Right lobe of liver (tissue), 6 donors: ENCODE data around the gene FHIT. TPM values are rescaled to one million over a fixed set of nuclear protein-coding genes. Genes with fewer than 3 reads are reported as not detected.

ENCODE experiments used
- ATAC-seq, 4 donors: fragments of 200-7000 bp; cut with Tn5 transposase; one replicate each; pipeline ENCODE4 v1.9.1; 2020; ENCODE audit warnings: mild to moderate bottlenecking in 4 of 4, moderate library complexity in 4 of 4
- DNase-seq, 3 donors: peaks; one replicate each; pipeline ENCODE4 v3.0.0-alpha.2; 2020
- H3K27ac ChIP-seq, 3 donors: fragments of 200-600 bp; one replicate each; pipeline ENCODE4 v1.8.0; 2022
- H3K27me3 ChIP-seq, 2 donors: fragments of 200-600 bp; one replicate each; pipeline ENCODE4 v1.8.0; 2022
- H3K36me3 ChIP-seq, 4 donors: fragments of 200-600 bp; sonication (generic) in 1 of 4; one replicate each; pipeline versions ENCODE4 v1.5.1 to v1.8.0; 2017 to 2022; ENCODE audit warnings: control low read depth in 1 of 4
- H3K4me1 ChIP-seq, 4 donors: fragments of 200-600 bp; sonication (generic) in 1 of 4; one replicate each; pipeline versions ENCODE4 v1.5.1 to v1.8.0; 2017 to 2022; ENCODE audit warnings: control low read depth in 1 of 4
- H3K4me3 ChIP-seq, 3 donors: fragments of 200-600 bp; one replicate each; pipeline ENCODE4 v1.8.0; 2022
- H3K9me3 ChIP-seq, 4 donors: fragments of 200-600 bp; sonication (generic) in 1 of 4; one replicate each; pipeline versions ENCODE4 v1.5.1 to v1.8.0; 2017 to 2022; ENCODE audit warnings: control low read depth in 1 of 4
- POLR2A ChIP-seq: fragments of 450-650 bp; IDR thresholded peaks from one replicate; pipeline ENCODE4 v1.6.1; 2017; ENCODE audit warnings: antibody characterized with exemption, mild to moderate bottlenecking
- WGBS: methylation state at CpG from one replicate; pipeline ENCODE4 v1.1.6; 2018; ENCODE audit warnings: low coverage, low lambda C conversion rate; ENCODE audit not compliant: insufficient coverage; ENCODE audit errors: missing lambda C conversion rate; 5-methylcytosine and 5-hydroxymethylcytosine counted together
- intact Hi-C, 2 donors: fragments of 100-400 bp; cut with DNase I; formaldehyde crosslinking; loops; one replicate each; pipeline versions ENCODE4 v1.11.2 to v1.14.1; 2022
- total RNA-seq, 6 experiments: library from RNA; depleted of rRNA in 2 of 6; stranded (reverse); fragments of >200 nt in 2 of 6; fragmentation: NEBNext Ultra II Directional in 3 of 6; extraction: Animal tissue kit (Norgen Biotek cat#: 25700) in 3 of 6; gene quantifications; one replicate each; pipeline versions ENCODE4 v1.1.0 to v1.2.4, GENCODE V29; 2016 to 2023
- TF ChIP-seq, protein P1 (sequence below), 4 donors: fragments of 200-600 bp in 3 of 4; fragments of 450-650 bp in 1 of 4; IDR thresholded peaks; one replicate each; pipeline versions ENCODE4 v1.5.1 to v1.8.0; 2016 to 2022; ENCODE audit warnings: antibody characterized with exemption in 4 of 4, mild to moderate bottlenecking in 2 of 4
- donor health status: DM: no; HTN: yes; CAD: no.
- donor health status: DM: no; HTN: no; CAD: no.
- donor health status: DM: no; HTN: no; CAD: no.
- donor health status: DM: no; HTN: yes; CAD: no.
- donor health status: DM: no; HTN: yes; CAD: no.

The FHIT gene
- total RNA-seq, 6 experiments from 2014 or later, result 6.6 to 11.2 (median 8.0) TPM

DNA sequence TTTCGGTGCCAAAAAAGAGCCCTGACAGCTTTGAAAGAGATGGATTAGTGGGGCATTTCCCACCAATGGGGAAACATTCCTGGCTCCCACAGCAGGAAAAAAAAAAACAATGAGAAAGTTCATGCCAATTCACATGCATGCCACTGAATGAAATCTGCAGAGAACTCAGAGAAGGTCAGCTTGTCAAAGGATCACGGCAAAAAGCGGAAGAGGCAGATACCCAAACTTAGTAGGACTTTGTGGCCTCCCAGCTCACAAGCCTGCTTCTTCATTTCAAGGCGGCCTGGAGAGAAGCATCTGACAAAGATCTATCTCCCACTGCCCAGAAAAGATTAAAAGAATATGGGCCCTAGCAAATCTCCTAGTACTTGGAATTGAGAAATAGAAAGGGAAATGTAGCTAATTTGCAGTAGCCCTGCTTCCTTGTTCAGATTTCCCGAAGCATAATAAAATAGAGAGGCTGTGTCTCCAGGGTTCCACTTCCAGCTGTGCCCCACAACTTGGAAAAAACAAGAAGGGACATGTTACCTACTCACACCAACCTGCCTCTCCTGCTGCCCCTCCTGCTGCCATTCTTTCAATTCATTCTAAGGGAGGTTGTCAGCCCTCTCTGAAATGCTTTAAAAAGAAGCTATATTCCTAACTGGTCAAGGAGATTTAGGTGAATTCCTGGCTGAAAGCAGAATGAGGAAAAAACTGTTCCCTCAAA, 170.4 kb downstream of the FHIT start:
- no peak overlapping the region for H3K27ac ChIP-seq

DNA sequence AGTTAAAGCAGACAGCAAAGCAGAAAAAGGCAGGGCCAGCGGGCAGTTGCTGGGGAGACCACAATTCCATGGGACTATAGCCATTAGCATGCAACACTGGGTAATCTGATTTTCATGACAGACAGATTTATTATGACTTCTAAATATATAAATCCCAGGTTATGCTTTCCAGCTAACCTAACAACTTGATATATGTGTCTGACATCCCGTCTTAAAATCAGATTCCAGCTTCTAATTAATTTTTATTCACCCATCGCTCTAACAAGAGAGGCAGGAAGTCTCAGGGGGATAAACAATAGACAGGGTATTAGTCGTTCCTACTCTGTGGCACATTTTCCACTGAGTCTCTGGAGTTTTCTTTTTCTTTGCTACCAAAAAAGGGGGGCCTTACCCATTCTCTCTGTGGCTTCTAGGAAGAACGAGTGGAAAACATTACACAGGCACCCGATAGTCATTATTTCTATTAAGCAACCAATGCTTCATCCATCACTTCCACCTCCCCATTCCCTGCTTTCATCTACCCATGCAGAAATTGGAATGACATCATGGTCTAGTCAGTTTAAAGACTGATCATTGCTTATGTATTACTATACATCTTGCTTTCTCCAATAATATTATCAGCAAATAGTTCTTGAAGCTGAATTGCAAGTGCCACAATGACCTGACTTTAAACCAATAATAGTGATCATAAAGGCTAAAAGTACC, 173.1 kb downstream of the FHIT start:
- ATAC-seq (no peak), DNase-seq (no peak)
- intact Hi-C loops, result no loop called here
- no peak overlapping the region for H3K27ac ChIP-seq
- no peaks in the 10 kb centered on the region for H3K36me3 ChIP-seq
- no peaks in the 10 kb centered on the region for H3K4me1 ChIP-seq
- H3K4me3 ChIP-seq, result no peak overlapping the region
- WGBS, result 76% methylated on average over 6 of the region's 6 CpGs
- H3K27me3 ChIP-seq, result no peaks in the 10 kb centered on the region
- H3K9me3 ChIP-seq, result no peaks in the 10 kb centered on the region
- TF ChIP-seq, protein P1, sequence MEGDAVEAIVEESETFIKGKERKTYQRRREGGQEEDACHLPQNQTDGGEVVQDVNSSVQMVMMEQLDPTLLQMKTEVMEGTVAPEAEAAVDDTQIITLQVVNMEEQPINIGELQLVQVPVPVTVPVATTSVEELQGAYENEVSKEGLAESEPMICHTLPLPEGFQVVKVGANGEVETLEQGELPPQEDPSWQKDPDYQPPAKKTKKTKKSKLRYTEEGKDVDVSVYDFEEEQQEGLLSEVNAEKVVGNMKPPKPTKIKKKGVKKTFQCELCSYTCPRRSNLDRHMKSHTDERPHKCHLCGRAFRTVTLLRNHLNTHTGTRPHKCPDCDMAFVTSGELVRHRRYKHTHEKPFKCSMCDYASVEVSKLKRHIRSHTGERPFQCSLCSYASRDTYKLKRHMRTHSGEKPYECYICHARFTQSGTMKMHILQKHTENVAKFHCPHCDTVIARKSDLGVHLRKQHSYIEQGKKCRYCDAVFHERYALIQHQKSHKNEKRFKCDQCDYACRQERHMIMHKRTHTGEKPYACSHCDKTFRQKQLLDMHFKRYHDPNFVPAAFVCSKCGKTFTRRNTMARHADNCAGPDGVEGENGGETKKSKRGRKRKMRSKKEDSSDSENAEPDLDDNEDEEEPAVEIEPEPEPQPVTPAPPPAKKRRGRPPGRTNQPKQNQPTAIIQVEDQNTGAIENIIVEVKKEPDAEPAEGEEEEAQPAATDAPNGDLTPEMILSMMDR (IDR thresholded peaks at IDR 0.05), result no peak
- TF ChIP-seq POLR2A, result no peak

More for the DNA sequence above, 170.4 kb downstream of the FHIT start:
- no peak for TF ChIP-seq POLR2A
- TF ChIP-seq, protein P1 (IDR thresholded peaks at IDR 0.05), result no peak
- ATAC-seq (no peak), DNase-seq (no peak)
- Histone ChIP-seq H3K4me1 (no peaks in the 10 kb centered on the region), H3K36me3 (no peaks in the 10 kb centered on the region), H3K4me3 (no peak overlapping the region), H3K9me3 (no peaks in the 10 kb centered on the region), H3K27me3 (no peaks in the 10 kb centered on the region)
- intact Hi-C loops, result no loop called here
- 75% methylated on average over 4 of the region's 5 CpGs for WGBS

DNA sequence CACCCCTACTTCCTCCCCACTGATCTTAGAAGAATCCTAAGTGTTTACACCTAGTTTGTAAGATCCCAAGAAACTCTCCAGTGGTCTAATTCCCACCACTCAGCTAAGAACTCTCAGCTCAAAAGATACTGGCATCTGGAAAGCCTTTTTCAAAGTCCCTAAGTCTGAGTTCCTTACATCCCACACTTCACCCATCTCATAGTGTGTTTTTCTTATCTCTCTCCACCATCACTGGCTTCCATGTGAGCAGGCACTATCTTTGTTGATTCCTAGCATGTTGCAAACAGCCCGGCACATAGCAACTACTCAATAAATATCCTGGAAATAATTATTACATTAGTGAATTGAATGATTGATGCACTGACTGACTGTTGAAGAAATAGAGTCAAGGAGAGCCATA, 173.7 kb downstream of the FHIT start:
- ATAC-seq, result no peak
- H3K36me3 ChIP-seq, result no peaks in the 10 kb centered on the region
- H3K27me3 ChIP-seq, result no peaks in the 10 kb centered on the region
- no peaks in the 10 kb centered on the region for H3K4me1 ChIP-seq
- DNase-seq, result no peak
- WGBS, result 92% methylated on average over 1 of the region's 1 CpG
- H3K27ac ChIP-seq, result no peak overlapping the region
- H3K4me3 ChIP-seq, result no peak overlapping the region
- TF ChIP-seq, protein P1 (IDR thresholded peaks at IDR 0.05), result no peak
- no peak for TF ChIP-seq POLR2A
- H3K9me3 ChIP-seq, result no peaks in the 10 kb centered on the region
- intact Hi-C loops, result no loop called here

DNA sequence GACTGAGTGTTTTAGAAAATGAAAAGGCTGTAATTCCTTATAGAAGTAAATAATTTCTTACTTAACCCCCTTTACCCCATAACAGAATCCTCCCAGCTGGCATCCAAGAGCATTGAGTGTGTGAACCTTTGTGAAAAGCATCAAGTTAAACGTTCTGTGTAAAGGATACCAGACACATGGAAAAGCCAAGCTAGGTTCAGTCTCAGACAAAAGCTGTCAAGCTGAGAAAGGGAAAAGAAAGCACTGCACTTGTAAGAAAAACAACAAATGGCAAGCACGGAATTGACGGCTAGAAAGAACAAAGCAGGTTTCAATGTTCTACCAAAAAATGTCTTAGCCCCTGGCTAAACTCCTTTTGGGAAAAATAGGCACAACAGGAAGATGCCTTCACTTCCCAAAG, 176.5 kb downstream of the FHIT start:
- TF ChIP-seq, protein P1 (IDR thresholded peaks at IDR 0.05), result no peak
- no peak for TF ChIP-seq POLR2A
- intact Hi-C loops, result no loop called here

More for the DNA sequence above, 176.5 kb downstream of the FHIT start:
- WGBS, result 76% methylated on average over 3 of the region's 3 CpGs
- no peaks in the 10 kb centered on the region for H3K9me3 ChIP-seq
- no peak for ATAC-seq
- H3K4me3 ChIP-seq, result no peak overlapping the region
- DNase-seq, result no peak
- H3K36me3 ChIP-seq, result no peaks in the 10 kb centered on the region
- H3K27me3 ChIP-seq, result no peaks in the 10 kb centered on the region
- H3K4me1 ChIP-seq, result no peaks in the 10 kb centered on the region
- H3K27ac ChIP-seq, result no peak overlapping the region
